GM23338 (cell line): ENCODE measurements around the gene RASAL3. TPM values are rescaled to one million over a fixed set of nuclear protein-coding genes. Genes with fewer than 3 reads are reported as not detected.

Experiments
- ATAC-seq: fragments of 200-7000 bp; cut with Tn5 transposase; 3 replicates; pipeline ENCODE4 v1.9.1; 2020
- DNase-seq: peaks from one replicate; pipeline ENCODE4 v3.0.0-alpha.2; 2015; ENCODE audit warnings: low spot score
- H2AFZ ChIP-seq: fragments of 200-600 bp; sonication (generic); 2 replicates; pipeline ENCODE4 v1.8.0; 2016; ENCODE audit warnings: antibody characterized with exemption, mild to moderate bottlenecking, moderate library complexity
- H3F3A ChIP-seq: fragments of 200-600 bp; sonication (generic); replicated peaks from 2 replicates; pipeline ENCODE4 v1.8.0; 2017; ENCODE audit warnings: antibody characterized with exemption, mixed run types, low read depth
- H3K27ac ChIP-seq: fragments of 200-600 bp; sonication (generic); 2 replicates; pipeline ENCODE4 v1.6.1; 2016; ENCODE audit warnings: low read depth
- H3K27me3 ChIP-seq: fragments of 200-600 bp; sonication (generic); 2 replicates; pipeline ENCODE4 v1.8.0; 2016; ENCODE audit warnings: mild to moderate bottlenecking, mixed run types, moderate library complexity; ENCODE audit not compliant: insufficient read depth
- H3K36me3 ChIP-seq: fragments of 200-600 bp; sonication (generic); 2 replicates; pipeline ENCODE4 v1.8.0; 2016; ENCODE audit warnings: mild to moderate bottlenecking; ENCODE audit not compliant: insufficient read depth
- H3K4me1 ChIP-seq: fragments of 200-600 bp; sonication (generic); 2 replicates; pipeline ENCODE4 v1.8.0; 2016; ENCODE audit warnings: mild to moderate bottlenecking, moderate library complexity; ENCODE audit not compliant: insufficient read depth
- H3K4me2 ChIP-seq: fragments of 200-600 bp; sonication (generic); 2 replicates; pipeline ENCODE4 v1.7.1; 2017; ENCODE audit warnings: mixed run types
- H3K4me3 ChIP-seq: fragments of 200-600 bp; sonication (generic); 2 replicates; pipeline ENCODE4 v1.6.1; 2016; ENCODE audit warnings: mixed run types
- H3K79me2 ChIP-seq: fragments of 200-600 bp; sonication (generic); replicated peaks from 2 replicates; pipeline ENCODE4 v1.8.0; 2017; ENCODE audit warnings: mild to moderate bottlenecking; ENCODE audit not compliant: insufficient read depth
- H3K9me2 ChIP-seq: fragments of 200-600 bp; sonication (generic); 2 replicates; pipeline ENCODE4 v1.8.0; 2017; ENCODE audit not compliant: insufficient read depth
- H4K20me1 ChIP-seq: fragments of 200-600 bp; sonication (generic); replicated peaks from 2 replicates; pipeline ENCODE4 v1.8.0; 2017; ENCODE audit warnings: mild to moderate bottlenecking; ENCODE audit not compliant: insufficient read depth
- H3K27ac Mint-ChIP-seq: 2 replicates; pipeline ENCODE4 v1.8.0; 2020; ENCODE audit warnings: inconsistent platforms, mild to moderate bottlenecking, moderate library complexity, mixed read lengths
- H3K27me3 Mint-ChIP-seq: 3 replicates; pipeline ENCODE4 v1.8.0; 2022; ENCODE audit warnings: low read depth, mild to moderate bottlenecking, moderate library complexity, mixed read lengths, inconsistent platforms; ENCODE audit not compliant: insufficient read depth, poor library complexity
- H3K36me3 Mint-ChIP-seq: 3 replicates; pipeline ENCODE4 v1.8.0; 2021; ENCODE audit warnings: low read depth, mild to moderate bottlenecking, inconsistent platforms, moderate library complexity, mixed read lengths
- H3K4me1 Mint-ChIP-seq: 3 replicates; pipeline ENCODE4 v1.8.0; 2020; ENCODE audit warnings: mild to moderate bottlenecking, inconsistent platforms, mixed read lengths
- H3K4me3 Mint-ChIP-seq: 3 replicates; pipeline ENCODE4 v1.8.0; 2021; ENCODE audit warnings: moderate library complexity, mild to moderate bottlenecking, inconsistent platforms, mixed read lengths
- H3K9me3 Mint-ChIP-seq: 3 replicates; pipeline ENCODE4 v1.8.0; 2020; ENCODE audit warnings: moderate library complexity, mild to moderate bottlenecking, inconsistent platforms, mixed read lengths
- CREB1 ChIP-seq: fragments of 250-450 bp; sonication (Bioruptor Pico); IDR thresholded peaks from 2 replicates; pipeline ENCODE4 v1.5.0; 2020; ENCODE audit warnings: low read depth, mild to moderate bottlenecking, moderate library complexity
- ETS1 ChIP-seq: IDR thresholded peaks from 2 replicates; pipeline ENCODE4 v1.6.1; 2016; ENCODE audit warnings: antibody characterized with exemption
- JUNB ChIP-seq: IDR thresholded peaks from one replicate; pipeline ENCODE4 v1.6.1; 2016; ENCODE audit warnings: antibody characterized with exemption; ENCODE audit not compliant: unreplicated experiment
- ZNF114 ChIP-seq: fragments of 250-450 bp; sonication (Bioruptor Pico); IDR thresholded peaks from 2 replicates; pipeline ENCODE4 v1.5.0; 2020; ENCODE audit warnings: mild to moderate bottlenecking, moderate library complexity
- ZNF462 ChIP-seq: fragments of 250-450 bp; sonication (Bioruptor Pico); IDR thresholded peaks from 2 replicates; pipeline ENCODE4 v1.5.0; 2020; ENCODE audit warnings: mild to moderate bottlenecking, moderate library complexity
- polyA plus RNA-seq: library from polyadenylated mRNA; unstranded; fragments of >200 nt; fragmentation: Nextera tagmentation; extraction: Ambion mirVana; gene quantifications from 2 replicates; pipeline ENCODE4 v1.2.1, GENCODE V29; 2016
- total RNA-seq: library from RNA; depleted of rRNA; stranded (reverse); fragments of >200 nt; shearing (Covaris generic); gene quantifications from 2 replicates; pipeline ENCODE4 v1.2.3, GENCODE V29; 2014

RASAL3 gene
- total and polyA plus RNA-seq, 2 experiments from 2014 or later, result 1.8 to 1.9 TPM

- Histone ChIP-seq H3K4me1 (0 out of 2 replicates have a peak, but pooled peaks cover 6% of the 10 kb centered on the region), H2AFZ (no peak overlapping the region), H3K4me2 (no peak overlapping the region), H3F3A (peaks cover 4% of the 10 kb centered on the region; the same call in 1 of the 2 replicates), H4K20me1 (peaks cover 16% of the 10 kb centered on the region), H3K9me2 (no peaks in the 10 kb centered on the region), H3K27me3 (no peaks in the 10 kb centered on the region), H3K36me3 (no peaks in the 10 kb centered on the region), H3K79me2 (peaks cover 18% of the 10 kb centered on the region), H3K4me3 (no peak overlapping the region), H3K27ac (no peak overlapping the region)
- TF ChIP-seq ZNF114 (CRISPR knock-in tag) (no peak), CREB1 (no peak), ZNF462 (CRISPR knock-in tag) (no peak), ETS1 (no peak), JUNB (no peak)
- Mint-ChIP-seq H3K4me3 (no peak overlapping the region), H3K36me3 (peaks cover 14% of the 10 kb centered on the region), H3K27me3 (peaks cover 11% of the 10 kb centered on the region), H3K4me1 (peaks cover 21% of the 10 kb centered on the region), H3K27ac (no peak overlapping the region), H3K9me3 (no peaks in the 10 kb centered on the region; the same call in 2 of the 3 replicates)
- ATAC-seq (no peak), DNase-seq (no peak)
These were observed 34.4 kb downstream of the RASAL3 start for GRCh38 chr19:15429825-15430467.
